Measurements from ENCODE around the gene NAA60. TPM values are rescaled to one million over a fixed set of nuclear protein-coding genes. Genes with fewer than 3 reads are reported as not detected.

NAA60 gene
- total and polyA plus RNA-seq, 2 of the 13 experiments (the other 11 are each of a cell fraction or from before 2014, with no cell fraction given), result 14.7 to 32.0 TPM

DNA sequence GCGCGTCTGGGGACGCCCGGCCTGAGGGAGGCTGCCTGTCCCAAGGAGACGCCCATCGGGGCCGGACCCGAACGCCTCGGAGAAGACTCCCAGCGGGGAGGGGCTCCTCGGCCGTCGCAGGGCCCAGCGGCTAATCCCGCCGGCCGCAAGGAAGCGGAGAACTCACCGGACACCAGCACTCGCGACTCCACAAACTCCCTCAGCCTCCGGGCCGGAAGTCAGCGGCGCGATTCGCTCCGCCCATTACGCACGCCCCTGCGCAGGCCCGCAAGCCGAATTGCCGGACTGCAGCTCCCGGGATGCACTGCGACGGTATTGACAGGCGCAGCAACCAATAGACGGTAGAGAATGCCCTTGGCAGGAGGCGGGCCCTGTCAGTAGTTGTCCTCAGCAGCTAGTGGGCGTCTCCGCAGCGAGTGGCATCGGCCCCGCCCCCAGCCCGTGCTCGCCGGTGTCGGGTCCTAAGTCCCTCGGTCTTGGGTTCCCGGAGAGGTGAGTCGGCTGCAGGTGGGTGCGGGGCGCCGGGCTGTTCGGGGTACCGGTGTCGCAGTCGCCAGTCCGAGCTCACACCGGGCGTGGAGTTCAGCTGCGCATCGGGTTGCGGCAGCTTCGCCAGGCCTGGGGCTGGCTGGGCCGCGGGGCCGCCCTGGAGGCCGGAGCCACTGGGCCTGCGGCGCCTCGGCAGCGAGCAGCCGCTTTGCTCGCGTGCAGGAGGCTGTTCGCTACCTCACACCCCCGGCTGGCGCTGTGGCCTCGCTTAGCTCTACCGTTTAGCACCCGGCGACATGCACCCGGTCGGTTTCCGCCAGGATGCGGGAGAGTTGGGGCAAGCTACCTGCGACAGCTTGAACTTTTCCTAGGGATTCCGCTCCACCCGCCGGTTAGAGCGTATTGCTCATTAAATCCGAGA lies 42.4 kb upstream of the NAA60 start, which contains the start of the genes ZNF174 and ZSCAN32 (continued):
- TF ChIP-seq, protein P1, sequence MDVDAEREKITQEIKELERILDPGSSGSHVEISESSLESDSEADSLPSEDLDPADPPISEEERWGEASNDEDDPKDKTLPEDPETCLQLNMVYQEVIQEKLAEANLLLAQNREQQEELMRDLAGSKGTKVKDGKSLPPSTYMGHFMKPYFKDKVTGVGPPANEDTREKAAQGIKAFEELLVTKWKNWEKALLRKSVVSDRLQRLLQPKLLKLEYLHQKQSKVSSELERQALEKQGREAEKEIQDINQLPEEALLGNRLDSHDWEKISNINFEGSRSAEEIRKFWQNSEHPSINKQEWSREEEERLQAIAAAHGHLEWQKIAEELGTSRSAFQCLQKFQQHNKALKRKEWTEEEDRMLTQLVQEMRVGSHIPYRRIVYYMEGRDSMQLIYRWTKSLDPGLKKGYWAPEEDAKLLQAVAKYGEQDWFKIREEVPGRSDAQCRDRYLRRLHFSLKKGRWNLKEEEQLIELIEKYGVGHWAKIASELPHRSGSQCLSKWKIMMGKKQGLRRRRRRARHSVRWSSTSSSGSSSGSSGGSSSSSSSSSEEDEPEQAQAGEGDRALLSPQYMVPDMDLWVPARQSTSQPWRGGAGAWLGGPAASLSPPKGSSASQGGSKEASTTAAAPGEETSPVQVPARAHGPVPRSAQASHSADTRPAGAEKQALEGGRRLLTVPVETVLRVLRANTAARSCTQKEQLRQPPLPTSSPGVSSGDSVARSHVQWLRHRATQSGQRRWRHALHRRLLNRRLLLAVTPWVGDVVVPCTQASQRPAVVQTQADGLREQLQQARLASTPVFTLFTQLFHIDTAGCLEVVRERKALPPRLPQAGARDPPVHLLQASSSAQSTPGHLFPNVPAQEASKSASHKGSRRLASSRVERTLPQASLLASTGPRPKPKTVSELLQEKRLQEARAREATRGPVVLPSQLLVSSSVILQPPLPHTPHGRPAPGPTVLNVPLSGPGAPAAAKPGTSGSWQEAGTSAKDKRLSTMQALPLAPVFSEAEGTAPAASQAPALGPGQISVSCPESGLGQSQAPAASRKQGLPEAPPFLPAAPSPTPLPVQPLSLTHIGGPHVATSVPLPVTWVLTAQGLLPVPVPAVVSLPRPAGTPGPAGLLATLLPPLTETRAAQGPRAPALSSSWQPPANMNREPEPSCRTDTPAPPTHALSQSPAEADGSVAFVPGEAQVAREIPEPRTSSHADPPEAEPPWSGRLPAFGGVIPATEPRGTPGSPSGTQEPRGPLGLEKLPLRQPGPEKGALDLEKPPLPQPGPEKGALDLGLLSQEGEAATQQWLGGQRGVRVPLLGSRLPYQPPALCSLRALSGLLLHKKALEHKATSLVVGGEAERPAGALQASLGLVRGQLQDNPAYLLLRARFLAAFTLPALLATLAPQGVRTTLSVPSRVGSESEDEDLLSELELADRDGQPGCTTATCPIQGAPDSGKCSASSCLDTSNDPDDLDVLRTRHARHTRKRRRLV (CRISPR knock-in tag; IDR thresholded peaks at IDR 0.05), result no peak; the same call in 1 of the 2 replicates
- TF ChIP-seq MYNN (CRISPR knock-in tag; IDR thresholded peaks at IDR 0.05; ENCODE audit: low read depth) (no peak; the same call in 1 of the 2 replicates), ZNF570 (CRISPR knock-in tag; IDR thresholded peaks at IDR 0.05; ENCODE audit: borderline replicate concordance) (no peak), GLI4 (CRISPR knock-in tag; IDR thresholded peaks at IDR 0.05; ENCODE audit: borderline replicate concordance) (no peak; the same call in 1 of the 2 replicates), ZNF749 (CRISPR knock-in tag; IDR thresholded peaks at IDR 0.05; ENCODE audit: borderline replicate concordance) (peak; percentile 79; the same call in 1 of the 2 replicates), GATAD1 (CRISPR knock-in tag; IDR thresholded peaks at IDR 0.05) (peak; percentile 86), TAF1 (CRISPR knock-in tag; IDR thresholded peaks at IDR 0.05) (peak; percentile 99), JARID2 (CRISPR knock-in tag; IDR thresholded peaks at IDR 0.05; ENCODE audit: insufficient replicate concordance) (no peak), STAT5B (CRISPR knock-in tag; IDR thresholded peaks at IDR 0.05) (no peak), RFX3 (CRISPR knock-in tag; IDR thresholded peaks at IDR 0.05) (no peak), TCF7L2 (IDR thresholded peaks at IDR 0.05; ENCODE audit: low read depth, low read length) (no peak)
- TF ChIP-seq, protein P2, sequence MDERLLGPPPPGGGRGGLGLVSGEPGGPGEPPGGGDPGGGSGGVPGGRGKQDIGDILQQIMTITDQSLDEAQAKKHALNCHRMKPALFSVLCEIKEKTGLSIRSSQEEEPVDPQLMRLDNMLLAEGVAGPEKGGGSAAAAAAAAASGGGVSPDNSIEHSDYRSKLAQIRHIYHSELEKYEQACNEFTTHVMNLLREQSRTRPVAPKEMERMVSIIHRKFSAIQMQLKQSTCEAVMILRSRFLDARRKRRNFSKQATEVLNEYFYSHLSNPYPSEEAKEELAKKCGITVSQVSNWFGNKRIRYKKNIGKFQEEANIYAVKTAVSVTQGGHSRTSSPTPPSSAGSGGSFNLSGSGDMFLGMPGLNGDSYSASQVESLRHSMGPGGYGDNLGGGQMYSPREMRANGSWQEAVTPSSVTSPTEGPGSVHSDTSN (CRISPR knock-in tag; IDR thresholded peaks at IDR 0.05), result peak; percentile 97
- TF ChIP-seq, protein P3, sequence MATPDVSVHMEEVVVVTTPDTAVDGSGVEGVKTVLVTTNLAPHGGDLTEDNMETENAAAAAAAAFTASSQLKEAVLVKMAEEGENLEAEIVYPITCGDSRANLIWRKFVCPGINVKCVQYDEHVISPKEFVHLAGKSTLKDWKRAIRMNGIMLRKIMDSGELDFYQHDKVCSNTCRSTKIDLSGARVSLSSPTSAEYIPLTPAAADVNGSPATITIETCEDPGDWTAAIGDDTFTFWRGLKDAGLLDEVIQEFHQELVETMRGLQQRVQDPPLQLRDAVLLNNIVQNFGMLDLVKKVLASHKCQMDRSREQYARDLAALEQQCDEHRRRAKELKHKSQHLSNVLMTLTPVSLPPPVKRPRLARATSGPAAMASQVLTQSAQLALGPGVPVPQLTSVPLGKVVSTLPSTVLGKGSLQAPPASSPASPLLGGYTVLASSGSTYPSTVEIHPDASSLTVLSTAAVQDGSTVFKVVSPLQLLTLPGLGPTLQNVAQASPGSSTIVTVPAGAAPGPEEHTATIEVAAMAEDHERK (CRISPR knock-in tag; IDR thresholded peaks at IDR 0.05; ENCODE audit: low read depth), result peak; percentile 95
- TF ChIP-seq, protein P4, sequence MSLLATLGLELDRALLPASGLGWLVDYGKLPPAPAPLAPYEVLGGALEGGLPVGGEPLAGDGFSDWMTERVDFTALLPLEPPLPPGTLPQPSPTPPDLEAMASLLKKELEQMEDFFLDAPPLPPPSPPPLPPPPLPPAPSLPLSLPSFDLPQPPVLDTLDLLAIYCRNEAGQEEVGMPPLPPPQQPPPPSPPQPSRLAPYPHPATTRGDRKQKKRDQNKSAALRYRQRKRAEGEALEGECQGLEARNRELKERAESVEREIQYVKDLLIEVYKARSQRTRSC (CRISPR knock-in tag; IDR thresholded peaks at IDR 0.05; ENCODE audit: low read depth), result no peak
- TF ChIP-seq, protein P5, sequence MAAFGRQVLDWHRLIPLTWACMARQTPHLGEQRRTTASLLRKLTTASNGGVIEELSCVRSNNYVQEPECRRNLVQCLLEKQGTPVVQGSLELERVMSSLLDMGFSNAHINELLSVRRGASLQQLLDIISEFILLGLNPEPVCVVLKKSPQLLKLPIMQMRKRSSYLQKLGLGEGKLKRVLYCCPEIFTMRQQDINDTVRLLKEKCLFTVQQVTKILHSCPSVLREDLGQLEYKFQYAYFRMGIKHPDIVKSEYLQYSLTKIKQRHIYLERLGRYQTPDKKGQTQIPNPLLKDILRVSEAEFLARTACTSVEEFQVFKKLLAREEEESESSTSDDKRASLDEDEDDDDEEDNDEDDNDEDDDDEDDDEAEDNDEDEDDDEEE (CRISPR knock-in tag; IDR thresholded peaks at IDR 0.05), result peak; percentile 94
